GM19035 (cell line): ENCODE data around the gene PDE6C.

Experiments
- ATAC-seq: cut with Tn5 transposase; IDR thresholded peaks from one replicate; pipeline ENCODE4 v1.9.1; 2021; ENCODE audit not compliant: unreplicated experiment

Gene PDE6C

GRCh38 chr10:93701866-93702209, 89.5 kb downstream of the PDE6C start:
- peak; percentile 19 for ATAC-seq

GRCh38 chr10:93702210-93703001, 90.1 kb downstream of the PDE6C start, which contains the start of gene FRA10AC1:
FRA10AC1 (minus strand) TSS chr10:93702592; CDS start chr10:93700106, 2,486 bp downstream.
- peak; percentile 88 for ATAC-seq

- peak; percentile 12 for ATAC-seq
Measured at GRCh38 chr10:93703066-93703465, 90.7 kb downstream of the PDE6C start.

- ATAC-seq = no peak
Measured at GRCh38 chr10:93703841-93704240, 91.5 kb downstream of the PDE6C start.

- no peak for ATAC-seq
Measured at GRCh38 chr10:93704451-93704850, 92.1 kb downstream of the PDE6C start.

- ATAC-seq = no peak
Measured at GRCh38 chr10:93707623-93708022, 95.3 kb downstream of the PDE6C start.

GRCh38 chr10:93710333-93710909, 98.1 kb downstream of the PDE6C start:
- ATAC-seq = no peak

GRCh38 chr10:93711891-93712290, 99.6 kb downstream of the PDE6C start:
- ATAC-seq = no peak

GRCh38 chr10:93712593-93712992, 100.3 kb downstream of the PDE6C start:
- no peak for ATAC-seq

GRCh38 chr10:93715345-93715744, 103.0 kb downstream of the PDE6C start:
- ATAC-seq = peak; percentile 87
